ENCODE data around the gene SFI1.

SFI1 gene

DNA sequence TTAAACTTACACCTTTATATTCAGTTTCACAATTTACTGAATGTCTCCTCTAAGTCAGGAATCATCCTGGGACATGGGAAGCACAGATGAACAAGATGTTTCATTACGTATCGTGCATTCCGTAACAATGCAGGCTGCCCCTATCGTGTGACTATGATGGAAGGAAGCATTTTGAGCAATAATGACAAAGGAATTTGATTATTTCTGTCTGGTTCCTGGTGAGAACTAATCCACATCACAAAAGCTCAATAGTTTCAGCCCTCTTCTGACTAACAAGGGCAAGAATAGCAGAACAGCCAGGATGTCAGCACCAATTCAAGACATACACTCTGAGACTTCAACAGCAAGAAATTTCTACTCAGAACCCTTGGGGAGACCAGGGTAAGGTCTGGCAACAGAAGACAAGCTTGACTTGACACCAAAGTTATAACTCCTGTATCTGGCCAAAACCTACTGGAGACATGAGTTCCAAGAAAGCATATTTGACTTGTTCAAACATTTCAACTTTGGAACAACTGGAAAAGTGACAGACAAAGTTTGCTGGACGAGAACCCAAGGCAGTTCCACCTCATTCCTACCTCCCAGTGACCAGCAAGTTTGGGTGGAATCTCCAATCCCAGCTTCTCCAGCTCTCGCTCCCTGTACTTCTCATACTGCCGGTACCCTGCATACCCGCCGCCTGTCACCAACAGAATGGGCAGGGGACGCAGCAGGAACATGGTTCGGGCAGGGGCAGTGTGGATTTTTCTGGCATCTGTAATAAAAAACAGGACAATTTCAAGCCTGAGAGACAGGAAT lies 151.4 kb downstream of the SFI1 start:
- DNase-seq = peak; percentile 10

DNA sequence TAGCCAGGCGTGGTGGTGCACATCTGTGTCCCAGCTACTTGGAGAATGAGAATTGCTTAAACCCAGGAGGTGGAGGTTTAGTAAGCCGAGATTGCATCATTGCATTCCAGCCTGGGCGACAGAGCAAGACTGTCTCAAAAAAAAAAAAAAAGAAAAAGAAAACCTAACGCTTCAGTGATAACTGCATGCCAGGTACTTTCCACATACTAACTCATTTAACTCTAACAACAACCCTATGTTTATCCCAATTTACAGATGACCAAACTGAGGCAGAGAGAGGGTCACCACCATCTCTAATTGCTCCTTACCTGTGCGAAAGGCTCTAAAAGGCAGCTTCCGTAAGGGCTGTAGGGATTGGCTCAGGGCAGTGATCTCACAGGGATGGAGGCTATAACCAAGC lies 154.1 kb downstream of the SFI1 start:
- peak; percentile 56 for DNase-seq

DNA sequence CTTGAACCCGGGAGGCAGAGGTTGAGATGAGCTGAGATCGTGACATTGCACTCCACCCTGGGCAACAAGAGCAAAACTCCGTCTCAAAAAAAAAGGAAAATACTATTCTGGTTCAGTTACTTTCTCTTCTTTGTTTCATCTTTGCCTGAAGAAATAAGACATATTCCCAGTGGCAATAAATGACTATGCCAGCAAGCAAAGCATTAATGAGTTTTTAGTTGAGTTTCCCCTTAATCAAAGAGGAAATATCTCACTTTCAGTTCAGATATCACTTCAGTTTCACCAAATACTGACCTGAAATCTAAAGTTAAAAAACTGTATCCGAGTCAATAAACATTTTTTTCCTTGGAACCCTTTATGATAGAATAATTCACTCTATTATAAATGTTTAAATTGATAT lies 155.3 kb downstream of the SFI1 start:
- DNase-seq = no peak

DNA sequence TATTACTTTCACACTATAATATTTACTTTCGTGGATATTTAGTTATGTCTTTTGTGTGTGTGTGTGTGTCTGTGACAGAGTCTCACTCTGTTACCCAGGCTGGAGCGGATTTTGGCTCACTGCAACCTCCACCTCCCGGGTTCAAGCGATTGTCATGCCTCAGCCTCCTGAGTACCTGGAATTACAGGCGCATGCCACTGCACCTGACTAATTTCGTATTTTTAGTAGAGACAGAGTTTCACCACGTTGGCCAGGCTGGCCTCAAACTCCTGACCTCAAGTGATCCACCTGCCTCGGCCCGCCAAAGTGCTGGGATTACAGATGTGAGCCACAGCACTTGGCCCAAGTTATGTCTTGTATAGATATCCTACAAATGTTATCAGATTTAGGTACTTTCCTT lies 155.8 kb downstream of the SFI1 start:
- DNase-seq = no peak

DNA sequence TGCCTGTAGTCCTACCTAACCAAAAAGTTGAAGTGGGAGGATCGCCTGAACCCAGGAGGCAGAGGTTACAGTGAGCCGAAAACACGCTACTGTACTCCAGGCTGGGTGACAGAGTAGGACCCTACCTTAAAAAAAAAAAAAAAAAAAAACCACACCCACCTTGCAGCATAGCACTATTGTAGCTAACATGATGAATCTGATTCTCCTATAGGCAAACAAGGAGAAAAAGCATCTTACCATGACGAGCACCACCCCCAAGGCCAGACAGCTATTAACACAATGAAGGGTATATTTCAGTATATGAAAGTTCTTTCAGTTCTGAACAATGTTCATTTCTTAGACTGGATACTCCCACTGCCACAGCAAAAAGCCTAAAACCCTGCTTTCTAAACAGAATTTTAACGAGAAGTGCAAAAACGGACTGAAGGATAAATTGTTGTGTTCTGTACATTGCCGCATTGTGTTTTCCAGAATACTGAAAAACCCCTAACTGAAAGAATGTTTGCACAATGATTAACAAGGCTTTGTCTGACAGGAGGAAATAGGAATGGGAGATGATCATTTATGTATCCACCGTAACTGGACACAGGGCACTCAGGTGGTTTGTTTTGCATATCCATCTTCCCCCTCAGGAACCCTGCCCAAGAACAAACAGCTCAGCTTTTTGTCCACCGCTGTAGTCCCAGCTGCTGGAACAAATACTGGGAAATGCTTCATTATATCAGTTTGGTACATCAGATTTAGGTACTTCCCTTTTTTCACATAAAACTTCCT lies 156.8 kb downstream of the SFI1 start:
- DNase-seq = no peak

DNA sequence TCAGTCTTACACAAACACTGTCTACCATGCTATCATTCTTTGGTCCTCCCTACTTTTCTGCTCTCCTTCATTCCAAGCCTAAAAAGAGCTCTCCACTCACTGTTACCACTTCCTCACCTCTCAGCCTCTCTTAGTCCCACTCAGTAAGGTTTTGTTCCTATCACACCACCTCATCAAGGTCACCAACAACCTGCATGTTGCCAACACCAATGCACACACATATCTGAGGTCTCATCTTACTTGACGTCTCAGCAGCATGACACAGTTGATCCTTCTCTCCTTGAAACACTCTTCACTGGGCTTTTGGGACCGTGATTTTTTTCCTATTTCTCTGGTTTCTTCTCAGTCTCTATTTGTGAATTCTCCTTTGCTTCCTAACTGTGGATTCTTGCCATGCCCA lies 157.6 kb downstream of the SFI1 start:
- no peak for DNase-seq

DNA sequence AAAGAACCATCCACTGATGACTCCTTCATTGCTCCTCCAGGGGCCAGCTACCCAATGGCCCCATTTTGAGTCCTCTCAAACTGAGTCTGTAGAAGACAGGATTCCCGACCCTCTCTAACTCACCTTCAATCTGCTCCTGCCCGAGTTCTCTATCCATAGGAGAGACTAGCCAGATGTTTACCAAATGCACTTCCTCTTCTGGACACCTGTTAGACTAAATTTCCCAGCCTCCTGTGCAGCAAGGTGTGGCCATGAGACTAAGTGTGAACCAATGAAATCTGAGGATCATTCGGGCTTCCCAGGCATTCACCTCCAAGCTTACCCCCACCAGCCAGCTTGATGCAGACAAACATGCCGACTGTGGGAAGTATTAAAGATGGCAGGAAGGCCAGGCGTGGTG lies 158.1 kb downstream of the SFI1 start:
- no peak for DNase-seq

DNA sequence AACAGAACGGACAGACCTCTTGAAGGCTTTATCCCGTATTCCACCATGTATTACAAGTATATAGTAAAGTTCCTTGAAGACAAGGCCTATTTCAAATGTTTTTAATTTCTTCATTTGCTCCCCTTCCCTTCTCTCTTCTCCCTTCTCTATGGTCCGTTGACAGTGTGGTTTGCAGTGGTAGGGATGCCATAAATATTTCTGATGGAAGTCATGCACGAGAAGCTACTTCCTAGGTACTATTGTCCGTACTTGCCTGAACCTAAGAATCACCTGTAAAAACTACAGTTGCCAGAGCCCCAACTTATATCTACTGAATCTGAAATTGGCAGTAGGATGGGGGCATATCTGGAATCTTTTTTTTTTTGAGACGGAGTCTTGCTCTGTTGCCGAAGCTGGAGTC lies 162.9 kb downstream of the SFI1 start:
- DNase-seq = no peak

DNA sequence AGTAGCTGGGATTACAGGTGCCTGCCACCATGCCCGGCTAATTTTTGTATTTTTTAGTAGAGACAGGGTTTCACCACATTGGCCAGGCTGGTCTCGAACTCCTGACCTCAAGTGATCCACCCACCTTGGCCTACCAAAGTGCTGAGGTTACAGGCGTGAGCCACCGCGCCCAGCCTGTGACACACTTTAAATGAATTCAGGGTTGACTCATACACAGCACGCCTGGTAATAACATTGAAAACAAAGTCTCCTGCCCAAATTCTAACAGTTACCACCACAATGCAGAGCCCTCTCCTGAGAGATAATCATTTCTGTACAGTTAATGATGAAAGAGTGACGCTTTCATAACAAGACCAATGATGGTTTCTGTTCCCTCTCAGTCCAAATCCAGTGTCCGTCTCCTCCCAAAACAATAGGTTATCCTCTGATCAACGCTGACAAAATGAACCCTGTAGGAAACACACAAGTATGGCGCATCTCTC lies 164.6 kb downstream of the SFI1 start:
- peak; percentile 66 for DNase-seq

DNA sequence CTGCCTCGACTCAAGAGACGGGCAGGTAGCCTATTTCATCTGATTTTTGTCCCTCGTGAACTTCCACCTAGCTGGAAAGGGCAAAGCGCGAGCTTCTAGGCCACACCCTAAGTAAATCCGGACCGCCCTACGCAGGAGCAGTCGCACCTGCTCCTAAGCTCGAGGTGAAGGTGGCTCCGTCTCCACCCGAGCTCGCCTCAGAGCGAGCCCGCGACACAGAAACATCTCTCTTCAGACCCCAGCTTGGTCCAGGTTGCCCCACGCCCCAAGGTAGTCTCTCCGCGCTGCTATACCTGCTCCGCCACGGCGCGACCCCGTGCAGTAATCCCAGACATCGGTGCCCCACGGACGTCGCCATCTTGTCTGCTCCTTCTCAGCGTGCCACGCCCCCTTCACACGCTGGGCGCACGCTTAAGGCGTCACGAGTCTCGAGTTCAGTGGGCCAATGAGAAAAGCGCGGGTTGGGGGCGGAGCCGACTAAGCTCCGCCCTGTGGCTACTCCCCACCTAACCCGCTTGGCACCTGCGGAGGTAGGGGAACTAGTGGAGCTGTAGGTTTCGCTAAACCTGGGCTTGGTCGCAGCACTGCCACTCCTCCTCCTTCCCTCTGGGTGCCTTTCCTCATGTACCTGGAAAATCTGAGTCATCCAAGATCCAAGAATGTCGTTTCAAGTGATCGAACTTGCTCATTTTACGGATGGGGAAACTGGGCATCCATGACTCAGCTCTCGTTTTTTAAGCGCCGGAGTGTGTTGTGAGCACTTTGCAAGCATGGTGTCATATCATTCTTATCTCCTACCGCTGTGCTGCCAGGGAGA lies 165.7 kb downstream of the SFI1 start, which contains the start of gene PISD:
Gene PISD (minus strand): TSS at position 365 of the 817 bp plus-strand sequence. CDS start 7 bp downstream, at position 358.
- peak; percentile 83 for DNase-seq

DNA sequence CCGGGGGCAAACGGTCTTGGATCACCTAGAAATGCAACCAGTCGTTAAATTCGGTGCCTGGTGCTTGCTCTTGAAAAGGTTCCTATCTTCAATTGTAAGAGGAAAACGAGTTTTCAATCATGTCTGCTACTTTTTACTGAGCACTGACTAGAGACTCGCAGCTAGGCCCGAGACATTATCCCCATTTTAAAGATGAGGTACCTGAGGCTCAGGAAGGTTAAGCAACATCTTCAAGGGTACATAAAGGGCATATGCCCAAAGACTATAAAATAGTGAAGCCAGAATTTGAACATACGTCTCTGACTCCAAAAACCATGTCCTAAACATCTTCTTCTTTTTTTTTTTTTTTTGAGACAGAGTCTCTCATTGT lies 166.3 kb downstream of the SFI1 start:
- no peak for DNase-seq
